Colonic mucosa (tissue), 4 donors: ENCODE measurements around the gene LARGE2. TPM values are rescaled to one million over a fixed set of nuclear protein-coding genes. Genes with fewer than 3 reads are reported as not detected.
A peak's percentile ranks its signal among the peaks of the same experiment; 100 is the strongest.

Experiments
- DNase-seq: peaks from one replicate; pipeline ENCODE4 v3.0.0-alpha.2; 2020
- H3K27ac ChIP-seq: fragments of 200-600 bp; one replicate; pipeline ENCODE4 v1.8.0; 2021
- H3K27me3 ChIP-seq: fragments of 200-600 bp; one replicate; pipeline ENCODE4 v1.8.0; 2021
- H3K36me3 ChIP-seq: fragments of 200-600 bp; one replicate; pipeline ENCODE4 v1.8.0; 2021
- H3K4me1 ChIP-seq: fragments of 200-600 bp; one replicate; pipeline ENCODE4 v1.8.0; 2021; ENCODE audit warnings: mild to moderate bottlenecking
- H3K4me3 ChIP-seq: fragments of 200-600 bp; one replicate; pipeline ENCODE4 v1.8.0; 2021
- H3K9ac ChIP-seq, 2 donors: one replicate each; pipeline ENCODE4 v1.7.0; 2013; ENCODE audit warnings: control low read depth in 2 of 2, low read depth in 2 of 2, low read length in 2 of 2
- H3K9me3 ChIP-seq: fragments of 200-600 bp; one replicate; pipeline ENCODE4 v1.8.0; 2021
- CTCF ChIP-seq: fragments of 200-600 bp; IDR thresholded peaks from one replicate; pipeline ENCODE4 v1.8.0; 2022; ENCODE audit warnings: antibody characterized with exemption, mild to moderate bottlenecking
- intact Hi-C: fragments of 100-400 bp; cut with DNase I; formaldehyde crosslinking; loops from one replicate; pipeline ENCODE4 v1.14.1; 2022
- total RNA-seq, 2 donors: library from RNA; stranded (reverse); fragmentation: NEBNext Ultra II Directional in 1 of 2; extraction: Animal tissue kit (Norgen Biotek cat#: 25700) in 1 of 2; gene quantifications; one replicate each; pipeline ENCODE4 v1.2.1, GENCODE V29; 2021
- donor health status: healthy.
- donor health status: DM: no; HTN: no; CAD: no.
- donor health status: DM: no; HTN: no; CAD: no.

The LARGE2 gene
- total RNA-seq, 2 donors from 2014 or later, result 4.1 to 7.5 TPM

GRCh38 chr11:45913514-45913913 lies 8.9 kb upstream of the LARGE2 start:
- H3K4me1 ChIP-seq, result no peaks in the 10 kb centered on the region
- H3K9me3 ChIP-seq, result no peaks in the 10 kb centered on the region
- H3K27ac ChIP-seq, result no peak overlapping the region
- H3K9ac ChIP-seq, result no peak overlapping the region
- intact Hi-C loops, result no loop called here
- H3K27me3 ChIP-seq, result no peaks in the 10 kb centered on the region
- no peak for DNase-seq
- H3K4me3 ChIP-seq, result no peak overlapping the region
- no peak for TF ChIP-seq CTCF
- peaks cover 18% of the 10 kb centered on the region for H3K36me3 ChIP-seq

GRCh38 chr11:45913942-45914635 lies 8.4 kb upstream of the LARGE2 start:
- no peak for DNase-seq
- Histone ChIP-seq H3K9me3 (no peaks in the 10 kb centered on the region), H3K4me1 (no peaks in the 10 kb centered on the region), H3K9ac (no peak overlapping the region), H3K27me3 (no peaks in the 10 kb centered on the region), H3K4me3 (no peak overlapping the region), H3K36me3 (peaks cover 18% of the 10 kb centered on the region), H3K27ac (no peak overlapping the region)
- TF ChIP-seq CTCF, result no peak
- intact Hi-C loops, result no loop called here

- DNase-seq, result no peak
- intact Hi-C loops, result no loop called here
- H3K36me3 ChIP-seq, result peaks cover 18% of the 10 kb centered on the region
- no peaks in the 10 kb centered on the region for H3K27me3 ChIP-seq
- no peak for TF ChIP-seq CTCF
- no peak overlapping the region for H3K4me3 ChIP-seq
- H3K4me1 ChIP-seq, result no peaks in the 10 kb centered on the region
- H3K9ac ChIP-seq, result no peak overlapping the region
- no peaks in the 10 kb centered on the region for H3K9me3 ChIP-seq
- no peak overlapping the region for H3K27ac ChIP-seq
Observed at GRCh38 chr11:45915446-45915845, 7.0 kb upstream of the LARGE2 start.

- Histone ChIP-seq H3K36me3 (peaks cover 18% of the 10 kb centered on the region), H3K9me3 (no peaks in the 10 kb centered on the region), H3K9ac (peak overlapping the region; percentile 74 to 94), H3K27me3 (peaks cover 6% of the 10 kb centered on the region), H3K4me3 (peak overlapping the region; percentile 95), H3K27ac (peak overlapping the region; percentile 81), H3K4me1 (peaks cover 5% of the 10 kb centered on the region)
- TF ChIP-seq CTCF, result no peak
- intact Hi-C loops, result no loop called here
- no peak for DNase-seq
Observed at GRCh38 chr11:45917286-45917622, 5.2 kb upstream of the LARGE2 start.

GRCh38 chr11:45917623-45918330 lies 4.7 kb upstream of the LARGE2 start, which contains the start of gene PEX16:
Gene PEX16, minus strand, starts transcription at chr11:45917877. Its CDS starts 66 bp downstream, at chr11:45917811.
- Histone ChIP-seq H3K27ac (peak within 1 kb of the TSS; percentile 81), H3K4me3 (peak within 1 kb of the TSS; percentile 95), H3K9ac (peak within 1 kb of the TSS; percentile 80 to 94), H3K9me3 (no peaks in the 10 kb centered on the region), H3K4me1 (peaks cover 5% of the 10 kb centered on the region), H3K27me3 (peaks cover 11% of the 10 kb centered on the region), H3K36me3 (peaks cover 18% of the 10 kb centered on the region)
- peak; percentile 97 for DNase-seq
- intact Hi-C loops, result no loop called here
- TF ChIP-seq CTCF, result no peak
